ENCODE results near the gene CEP170B. TPM values are rescaled to one million over a fixed set of nuclear protein-coding genes. Genes with fewer than 3 reads are reported as not detected.
"Not testable (repeated sequence)": the region's sequence is repeated elsewhere in the genome, so short reads cannot be mapped to it uniquely, and the experiment has no call there.

CEP170B gene
- total RNA-seq, 4 donors from 2014 or later, result 1.2 to 28.8 (median 8.3) TPM

- no peaks in the 10 kb centered on the region for H3K27me3 ChIP-seq
- intact Hi-C loops (cut with DNase I; ENCODE audit: low total_unique reads), result loop anchor here (5.0 kb wide), 1 partner anchor 148 kb away; no protein-coding TSS in a partner anchor
- no peak overlapping the region for H3K4me3 ChIP-seq
- no peak overlapping the region for H3K27ac ChIP-seq
- no peaks in the 10 kb centered on the region for H3K9me3 ChIP-seq
- no peaks in the 10 kb centered on the region for H3K4me1 ChIP-seq
- TF ChIP-seq CTCF (IDR thresholded peaks at IDR 0.05) (no peak), POLR2A (IDR thresholded peaks at IDR 0.05) (no peak)
- H3K36me3 ChIP-seq, result no peaks in the 10 kb centered on the region
- DNase-seq, result no peak
These were observed 33.9 kb downstream of the CEP170B start for GRCh38 chr14:104898870-104899510.

DNA sequence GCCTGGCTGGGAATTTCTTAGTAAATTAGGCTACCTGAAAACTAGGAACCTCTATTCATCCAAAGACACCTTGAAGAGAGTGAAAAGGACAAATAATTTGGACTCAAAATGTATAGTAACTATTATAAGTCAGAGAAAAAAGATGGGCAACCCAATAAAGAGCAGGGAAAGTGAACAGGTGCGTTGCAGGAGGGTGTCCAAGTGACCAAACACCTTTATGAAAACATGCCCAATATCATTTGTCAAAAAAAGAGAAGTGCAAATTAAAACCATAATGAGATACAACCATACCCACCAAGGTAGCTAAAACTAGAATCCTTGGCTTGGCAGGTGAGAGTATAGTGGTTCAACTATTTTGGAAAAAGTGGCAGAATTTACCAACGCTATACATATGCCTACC is 34.7 kb downstream of the CEP170B start:
- H3K27me3 ChIP-seq, result no peaks in the 10 kb centered on the region
- no peak overlapping the region for H3K27ac ChIP-seq
- intact Hi-C loops (cut with DNase I; ENCODE audit: low total_unique reads), result loop anchor here (5.0 kb wide), 1 partner anchor 148 kb away; no protein-coding TSS in a partner anchor
- no peak overlapping the region for H3K4me3 ChIP-seq
- no peaks in the 10 kb centered on the region for H3K4me1 ChIP-seq
- TF ChIP-seq POLR2A (IDR thresholded peaks at IDR 0.05) (no peak), CTCF (IDR thresholded peaks at IDR 0.05) (no peak)
- no peaks in the 10 kb centered on the region for H3K36me3 ChIP-seq
- H3K9me3 ChIP-seq, result no peaks in the 10 kb centered on the region
- no peak for DNase-seq

GRCh38 chr14:104900639-104901512 is 35.8 kb downstream of the CEP170B start:
- H3K9me3 ChIP-seq, result no peaks in the 10 kb centered on the region
- TF ChIP-seq POLR2A (IDR thresholded peaks at IDR 0.05) (no peak), CTCF (IDR thresholded peaks at IDR 0.05) (no peak)
- no peak for DNase-seq
- H3K36me3 ChIP-seq, result no peaks in the 10 kb centered on the region
- no peak overlapping the region for H3K4me3 ChIP-seq
- intact Hi-C loops (cut with DNase I; ENCODE audit: low total_unique reads), result no loop called here
- no peaks in the 10 kb centered on the region for H3K4me1 ChIP-seq
- H3K27ac ChIP-seq, result no peak overlapping the region
- no peaks in the 10 kb centered on the region for H3K27me3 ChIP-seq

GRCh38 chr14:104903990-104904389 is 38.9 kb downstream of the CEP170B start:
- intact Hi-C loops (cut with DNase I; ENCODE audit: low total_unique reads), result no loop called here

GRCh38 chr14:104904650-104905578 is 39.8 kb downstream of the CEP170B start:
- H3K36me3 ChIP-seq; H3K27ac ChIP-seq; H3K9me3 ChIP-seq; H3K4me3 ChIP-seq; H3K27me3 ChIP-seq; H3K4me1 ChIP-seq; intact Hi-C loops (cut with DNase I; ENCODE audit: low total_unique reads); DNase-seq: not testable (repeated sequence)

More at GRCh38 chr14:104903990-104904389, 38.9 kb downstream of the CEP170B start:
- TF ChIP-seq CTCF (IDR thresholded peaks at IDR 0.05) (no peak), POLR2A (IDR thresholded peaks at IDR 0.05) (no peak)
- H3K27ac ChIP-seq, result no peak overlapping the region
- no peaks in the 10 kb centered on the region for H3K36me3 ChIP-seq
- H3K4me3 ChIP-seq, result no peak overlapping the region
- DNase-seq, result no peak
- no peaks in the 10 kb centered on the region for H3K27me3 ChIP-seq
- H3K4me1 ChIP-seq, result no peaks in the 10 kb centered on the region
- no peaks in the 10 kb centered on the region for H3K9me3 ChIP-seq

DNA sequence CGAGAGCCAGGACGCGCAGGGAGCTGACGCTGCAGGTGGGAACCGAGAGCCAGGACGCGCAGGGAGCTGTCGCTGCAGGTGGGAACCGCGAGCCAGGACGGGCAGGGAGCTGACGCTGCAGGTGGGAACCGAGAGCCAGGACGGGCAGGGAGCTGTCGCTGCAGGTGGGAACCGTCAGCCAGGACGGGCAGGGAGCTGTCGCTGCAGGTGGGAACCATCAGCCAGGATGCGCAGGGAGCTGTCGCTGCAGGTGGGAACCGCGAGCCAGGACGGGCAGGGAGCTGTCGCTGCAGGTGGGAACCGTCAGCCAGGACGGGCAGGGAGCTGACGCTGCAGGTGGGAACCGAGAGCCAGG is 40.5 kb downstream of the CEP170B start:
- intact Hi-C loops (cut with DNase I; ENCODE audit: low total_unique reads); H3K27ac ChIP-seq; H3K4me1 ChIP-seq; H3K4me3 ChIP-seq; H3K9me3 ChIP-seq; H3K27me3 ChIP-seq; DNase-seq; H3K36me3 ChIP-seq: not testable (repeated sequence)

Data from uterus (tissue), 4 donors.